SHP77 (cell line): ENCODE data around the gene SLU7.
"Not testable (repeated sequence)": the region's sequence is repeated elsewhere in the genome, so short reads cannot be mapped to it uniquely, and the experiment has no call there.

Experiments
- DNase-seq, 2 experiments: peaks; one replicate each; lab custom pipeline; 2025; lab: John Stamatoyannopoulos, UW

SLU7 gene

GRCh38 chr5:160450164-160450932 is 31.5 kb upstream of the SLU7 start:
- no peak for DNase-seq

GRCh38 chr5:160449458-160449857 is 30.6 kb upstream of the SLU7 start:
- no peak for DNase-seq

- DNase-seq: no peak
Measured at GRCh38 chr5:160448886-160449285, 30.0 kb upstream of the SLU7 start.

- DNase-seq: no peak
Measured at GRCh38 chr5:160445751-160446150, 26.9 kb upstream of the SLU7 start.

GRCh38 chr5:160445132-160445531 is 26.3 kb upstream of the SLU7 start:
- DNase-seq: no peak

- DNase-seq: no peak
Measured at GRCh38 chr5:160444407-160444806, 25.5 kb upstream of the SLU7 start.

- DNase-seq: no peak
Measured at GRCh38 chr5:160442824-160443431, 24.0 kb upstream of the SLU7 start.

GRCh38 chr5:160441311-160441781 is 22.5 kb upstream of the SLU7 start:
- no peak for DNase-seq

GRCh38 chr5:160439205-160439600 is 20.3 kb upstream of the SLU7 start:
- peak; percentile 44 to 64 for DNase-seq

GRCh38 chr5:160438316-160439204 is 19.7 kb upstream of the SLU7 start:
- DNase-seq: peak; percentile 48 to 64

GRCh38 chr5:160437271-160437670 is 18.4 kb upstream of the SLU7 start:
- DNase-seq: no peak

GRCh38 chr5:160436661-160437060 is 17.8 kb upstream of the SLU7 start:
- DNase-seq: not testable (repeated sequence)

GRCh38 chr5:160436017-160436416 is 17.1 kb upstream of the SLU7 start:
- no peak for DNase-seq

- no peak for DNase-seq
Measured at GRCh38 chr5:160435532-160435931, 16.7 kb upstream of the SLU7 start.

GRCh38 chr5:160434022-160434531 is 15.2 kb upstream of the SLU7 start:
- DNase-seq: peak; percentile 17 to 44

- DNase-seq: no peak
Measured at GRCh38 chr5:160432787-160433186, 13.9 kb upstream of the SLU7 start.

- DNase-seq: no peak
Measured at GRCh38 chr5:160432196-160432595, 13.3 kb upstream of the SLU7 start.

GRCh38 chr5:160427607-160428006 is 8.7 kb upstream of the SLU7 start:
- no peak for DNase-seq

GRCh38 chr5:160423099-160423498 is 4.2 kb upstream of the SLU7 start:
- peak in 1 of 2 experiments; percentile 11 for DNase-seq

GRCh38 chr5:160421625-160422258 is 2.9 kb upstream of the SLU7 start, which contains the start of gene PTTG1:
Gene PTTG1 (plus strand): TSS chr5:160421855. CDS start chr5:160422313, 458 bp downstream.
- peak; percentile 94 to 97 for DNase-seq

GRCh38 chr5:160420331-160420610 is 1.4 kb upstream of the SLU7 start:
- peak in 1 of 2 experiments; percentile 12 for DNase-seq
